ENCODE results near the gene MEG3.

DNA sequence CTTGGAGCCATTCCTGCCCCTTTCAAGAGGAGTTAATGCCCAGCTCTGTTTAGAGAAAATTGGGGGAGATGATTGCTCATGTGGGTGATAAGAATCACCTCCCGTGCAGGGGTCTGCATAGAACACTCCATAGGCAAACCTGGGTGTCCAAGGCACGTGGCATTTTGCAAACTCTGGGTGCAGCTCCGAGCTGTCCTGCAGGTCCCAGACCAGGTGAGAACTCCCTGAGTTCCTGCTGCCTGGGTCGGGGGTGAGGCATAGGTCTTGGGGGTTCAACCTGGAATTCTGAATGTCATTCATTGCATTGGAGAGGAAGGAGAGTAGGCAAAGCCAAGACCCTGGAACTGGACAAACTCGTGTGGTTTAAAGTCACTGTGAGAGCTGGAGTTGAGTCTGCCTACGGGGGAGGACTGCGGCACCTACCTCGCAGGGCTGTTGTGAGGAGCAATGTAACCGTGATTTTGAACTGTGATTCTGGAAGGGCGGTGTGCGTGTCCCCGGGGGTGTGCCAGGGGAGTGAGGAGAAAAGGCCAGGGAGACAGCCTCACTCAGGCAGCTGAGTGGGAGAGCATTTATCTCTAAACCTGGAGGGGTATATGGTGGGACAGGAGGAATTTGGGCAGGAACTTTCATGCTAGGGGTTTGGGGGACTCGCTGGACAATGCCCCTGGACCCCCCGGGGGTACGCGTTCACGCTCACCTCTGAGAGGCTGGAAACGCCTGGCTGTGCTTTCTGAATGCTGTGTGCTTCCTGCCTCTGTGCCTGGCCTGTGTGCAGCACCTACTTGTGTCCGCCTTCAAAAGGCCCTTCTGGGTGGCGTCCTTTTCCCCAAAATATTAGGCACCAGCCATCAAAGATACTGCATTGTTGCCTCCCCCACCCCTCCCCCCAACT, 30.4 kb downstream of the MEG3 start:
- TF ChIP-seq, protein P1, sequence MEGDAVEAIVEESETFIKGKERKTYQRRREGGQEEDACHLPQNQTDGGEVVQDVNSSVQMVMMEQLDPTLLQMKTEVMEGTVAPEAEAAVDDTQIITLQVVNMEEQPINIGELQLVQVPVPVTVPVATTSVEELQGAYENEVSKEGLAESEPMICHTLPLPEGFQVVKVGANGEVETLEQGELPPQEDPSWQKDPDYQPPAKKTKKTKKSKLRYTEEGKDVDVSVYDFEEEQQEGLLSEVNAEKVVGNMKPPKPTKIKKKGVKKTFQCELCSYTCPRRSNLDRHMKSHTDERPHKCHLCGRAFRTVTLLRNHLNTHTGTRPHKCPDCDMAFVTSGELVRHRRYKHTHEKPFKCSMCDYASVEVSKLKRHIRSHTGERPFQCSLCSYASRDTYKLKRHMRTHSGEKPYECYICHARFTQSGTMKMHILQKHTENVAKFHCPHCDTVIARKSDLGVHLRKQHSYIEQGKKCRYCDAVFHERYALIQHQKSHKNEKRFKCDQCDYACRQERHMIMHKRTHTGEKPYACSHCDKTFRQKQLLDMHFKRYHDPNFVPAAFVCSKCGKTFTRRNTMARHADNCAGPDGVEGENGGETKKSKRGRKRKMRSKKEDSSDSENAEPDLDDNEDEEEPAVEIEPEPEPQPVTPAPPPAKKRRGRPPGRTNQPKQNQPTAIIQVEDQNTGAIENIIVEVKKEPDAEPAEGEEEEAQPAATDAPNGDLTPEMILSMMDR (IDR thresholded peaks at IDR 0.05) = no peak
- no peak for TF ChIP-seq POLR2A (IDR thresholded peaks at IDR 0.05)
